Left ventricle myocardium inferior (tissue), 1 donor: ENCODE results near the gene PC. TPM values are rescaled to one million over a fixed set of nuclear protein-coding genes. Genes with fewer than 3 reads are reported as not detected.
A peak's percentile ranks its signal among the peaks of the same experiment; 100 is the strongest.

Experiments used
- DNase-seq: peaks from one replicate; pipeline ENCODE4 v3.0.0-alpha.2; 2020
- H3K27ac ChIP-seq: fragments of 200-600 bp; replicated peaks from 2 replicates; pipeline ENCODE4 v1.8.0; 2021
- H3K27me3 ChIP-seq: fragments of 200-600 bp; 2 replicates; pipeline ENCODE4 v1.8.0; 2021; ENCODE audit warnings: low read depth
- H3K36me3 ChIP-seq: fragments of 200-600 bp; 2 replicates; pipeline ENCODE4 v1.8.0; 2021
- H3K4me1 ChIP-seq: fragments of 200-600 bp; 2 replicates; pipeline ENCODE4 v1.8.0; 2021
- H3K4me3 ChIP-seq: fragments of 200-600 bp; 2 replicates; pipeline ENCODE4 v1.8.0; 2021; ENCODE audit warnings: mild to moderate bottlenecking, moderate library complexity
- H3K9me3 ChIP-seq: fragments of 200-600 bp; replicated peaks from 2 replicates; pipeline ENCODE4 v1.8.0; 2021
- CTCF ChIP-seq: fragments of 200-600 bp; IDR thresholded peaks from 2 replicates; pipeline ENCODE4 v1.8.0; 2021; ENCODE audit warnings: antibody characterized with exemption, mild to moderate bottlenecking, borderline replicate concordance
- intact Hi-C: fragments of 100-400 bp; cut with micrococcal nuclease; formaldehyde crosslinking; loops from one replicate; pipeline ENCODE4 v1.11.0; 2022
- total RNA-seq: library from RNA; stranded (reverse); fragmentation: NEBNext Ultra II Directional; extraction: Animal tissue kit (Norgen Biotek cat#: 25700); gene quantifications from one replicate; pipeline ENCODE4 v1.2.1, GENCODE V29; 2021
- donor health status: DM: no; HTN: yes; CAD: no; lungs with severe emphysema.

Gene PC
- total RNA-seq, 1 donor from 2014 or later, result 10.3 TPM

DNA sequence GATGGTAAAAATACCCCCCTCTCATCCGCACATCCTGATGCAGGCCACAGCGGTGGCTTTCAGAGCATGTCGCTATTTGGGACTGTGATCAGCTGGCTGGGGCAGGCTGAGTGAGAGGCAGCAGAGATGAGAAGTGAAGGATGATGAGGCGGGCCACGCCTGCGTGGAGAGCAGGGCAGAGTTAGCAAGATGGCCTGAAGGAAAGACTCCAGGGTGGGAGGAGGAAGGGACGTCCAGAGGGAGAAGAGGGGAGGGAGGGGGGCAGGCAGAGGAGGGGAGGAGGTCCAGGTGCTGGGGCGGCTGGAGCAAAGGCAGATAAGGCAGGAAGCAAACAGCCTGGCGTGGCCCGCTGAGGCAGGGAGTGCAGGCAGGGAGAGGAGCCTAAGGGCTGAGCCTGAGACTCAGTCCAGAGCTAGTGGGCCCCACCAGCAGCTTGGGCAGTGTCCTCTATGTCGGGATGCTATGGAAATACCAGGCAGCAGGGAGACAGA is 72.2 kb downstream of the PC start:
- Histone ChIP-seq H3K27ac (no peak overlapping the region), H3K4me3 (no peak overlapping the region), H3K4me1 (peaks cover 17% of the 10 kb centered on the region), H3K36me3 (no peaks in the 10 kb centered on the region), H3K27me3 (no peaks in the 10 kb centered on the region), H3K9me3 (no peaks in the 10 kb centered on the region)
- intact Hi-C loops, result no loop called here
- no peak for DNase-seq
- no peak for TF ChIP-seq CTCF

DNA sequence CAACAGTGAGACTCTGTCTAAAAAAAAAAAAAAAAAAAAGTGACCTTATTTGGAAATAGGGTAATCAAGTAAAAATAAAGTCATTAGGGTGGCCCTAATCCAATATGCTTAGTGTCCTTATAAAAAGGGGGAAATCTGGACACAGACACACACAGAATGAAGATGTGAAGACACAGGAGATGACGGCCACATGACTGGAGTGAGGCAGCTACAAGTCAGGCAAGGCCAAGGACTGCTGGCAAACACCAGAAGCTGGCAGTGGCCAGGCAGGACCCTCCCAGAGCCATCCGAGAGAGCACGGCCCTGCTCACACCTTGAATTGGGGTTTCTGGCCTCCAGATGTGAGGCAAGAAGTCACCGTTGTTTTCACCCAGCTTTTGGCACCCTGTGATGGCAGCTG is 72.7 kb downstream of the PC start:
- TF ChIP-seq CTCF, result no peak
- intact Hi-C loops, result no loop called here
- Histone ChIP-seq H3K27ac (no peak overlapping the region), H3K36me3 (no peaks in the 10 kb centered on the region), H3K4me1 (peaks cover 20% of the 10 kb centered on the region), H3K9me3 (no peaks in the 10 kb centered on the region), H3K27me3 (no peaks in the 10 kb centered on the region), H3K4me3 (no peak overlapping the region)
- DNase-seq, result no peak

DNA sequence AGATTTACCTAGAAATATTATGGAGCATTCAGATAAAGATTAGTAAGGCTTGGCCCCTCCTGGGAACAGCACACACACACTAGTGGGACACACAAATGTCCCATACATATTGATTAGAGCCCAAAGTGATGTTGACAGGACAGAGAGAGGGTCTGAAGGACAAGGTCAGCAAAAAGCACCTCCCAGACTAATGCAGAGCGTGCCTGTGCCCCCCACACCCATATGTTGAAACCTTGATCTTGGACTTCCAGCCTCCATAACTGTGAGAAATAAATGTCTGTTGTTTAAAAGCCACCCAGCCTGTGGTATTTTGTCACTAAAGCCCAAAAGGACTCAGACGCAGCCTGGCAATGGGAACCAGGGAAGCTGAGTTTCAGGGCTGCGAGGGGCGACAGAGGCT is 73.7 kb downstream of the PC start:
- Histone ChIP-seq H3K4me3 (no peak overlapping the region), H3K4me1 (peaks cover 24% of the 10 kb centered on the region), H3K27me3 (no peaks in the 10 kb centered on the region), H3K27ac (no peak overlapping the region), H3K36me3 (no peaks in the 10 kb centered on the region), H3K9me3 (no peaks in the 10 kb centered on the region)
- TF ChIP-seq CTCF, result no peak
- intact Hi-C loops, result no loop called here
- DNase-seq, result no peak

DNA sequence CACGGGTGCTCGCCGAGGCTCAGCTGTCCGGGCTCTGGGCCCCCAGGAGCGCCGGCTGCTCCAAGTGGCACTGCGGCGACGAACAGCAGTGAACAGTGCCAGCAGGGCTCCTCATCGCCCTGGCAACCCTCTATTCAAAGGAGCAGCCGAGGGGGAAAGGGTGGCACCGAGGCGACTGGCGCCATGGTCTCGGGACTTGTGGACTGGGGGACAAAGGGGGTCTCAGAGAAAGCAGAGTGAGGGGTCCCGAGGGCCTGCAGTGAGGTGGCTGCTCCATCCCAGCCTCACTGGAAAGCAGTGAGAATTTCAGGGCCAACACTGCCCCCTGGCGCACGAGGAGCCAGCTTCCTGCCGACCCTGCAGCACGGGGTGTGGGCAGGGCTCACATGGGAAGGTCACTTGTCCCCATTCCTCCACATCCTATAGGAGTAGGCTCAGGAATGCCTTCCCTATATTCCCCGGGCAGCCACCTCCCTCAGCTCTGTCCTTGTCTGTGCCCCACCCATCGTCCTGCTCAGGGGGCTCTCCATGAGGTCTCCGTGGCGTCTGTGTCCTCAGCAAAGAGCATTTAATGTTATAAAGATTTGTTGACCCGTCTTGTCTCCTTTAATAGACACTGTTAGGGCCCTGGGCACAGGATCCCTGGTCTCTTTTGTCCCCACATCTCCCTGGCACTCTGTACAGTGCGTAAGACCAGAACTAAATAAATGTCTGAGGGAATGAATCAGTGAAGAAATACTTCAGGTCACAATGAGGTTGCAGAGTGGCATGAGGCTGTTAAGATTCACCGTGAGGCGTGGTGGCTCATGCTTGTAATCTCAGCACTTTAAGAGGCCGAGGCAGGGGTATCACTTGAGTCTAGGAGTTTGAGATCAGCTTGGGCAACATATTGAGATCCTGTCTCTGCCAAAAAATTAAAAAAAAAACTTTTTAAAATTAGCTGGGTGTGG is 74.9 kb downstream of the PC start:
- H3K9me3 ChIP-seq, result no peaks in the 10 kb centered on the region
- TF ChIP-seq CTCF, result peak; percentile 57
- H3K27me3 ChIP-seq, result no peaks in the 10 kb centered on the region
- H3K4me3 ChIP-seq, result no peak overlapping the region
- peaks cover 24% of the 10 kb centered on the region for H3K4me1 ChIP-seq
- DNase-seq, result no peak
- intact Hi-C loops, result no loop called here
- H3K36me3 ChIP-seq, result no peaks in the 10 kb centered on the region
- H3K27ac ChIP-seq, result no peak overlapping the region

DNA sequence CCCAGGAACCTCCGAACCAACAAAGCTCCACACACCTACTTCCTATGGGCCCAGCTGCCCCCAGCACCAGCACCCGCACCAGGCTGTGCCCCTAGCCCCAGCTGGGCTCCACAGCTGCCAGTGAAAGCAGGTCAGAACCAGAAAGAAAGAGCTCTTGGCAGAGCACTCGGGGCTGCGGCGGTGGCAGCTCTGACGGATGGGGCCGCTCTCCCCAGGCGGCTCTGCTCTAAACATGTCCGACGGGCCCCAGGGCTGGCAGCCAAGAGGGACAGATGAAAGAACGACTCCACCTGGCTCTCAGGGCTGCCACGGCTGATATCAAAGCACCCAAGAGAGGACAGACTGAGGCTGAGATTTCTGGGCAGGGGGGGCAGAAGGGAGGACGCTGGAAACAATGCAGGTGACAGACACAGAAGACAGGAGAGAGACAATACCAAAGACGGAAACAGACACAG is 75.6 kb downstream of the PC start:
- Histone ChIP-seq H3K4me3 (no peak overlapping the region), H3K36me3 (no peaks in the 10 kb centered on the region), H3K9me3 (no peaks in the 10 kb centered on the region), H3K4me1 (peaks cover 24% of the 10 kb centered on the region), H3K27me3 (no peaks in the 10 kb centered on the region), H3K27ac (no peak overlapping the region)
- intact Hi-C loops, result no loop called here
- DNase-seq, result no peak
- no peak for TF ChIP-seq CTCF
